Smooth muscle cell (in vitro differentiated cells): ENCODE measurements around the gene SRF. TPM values are rescaled to one million over a fixed set of nuclear protein-coding genes. Genes with fewer than 3 reads are reported as not detected.

Experiments used
- DNase-seq: peaks from one replicate; lab custom pipeline; 2025; ENCODE audit not compliant: unreplicated experiment; lab: John Stamatoyannopoulos, UW
- H2AFZ ChIP-seq: fragments of 200-600 bp; sonication (generic); 2 replicates; pipeline ENCODE4 v1.6.0; 2016; ENCODE audit warnings: antibody characterized with exemption, low read depth, mild to moderate bottlenecking
- H3F3A ChIP-seq: fragments of 200-600 bp; sonication (generic); 2 replicates; pipeline ENCODE4 v1.6.0; 2017; ENCODE audit warnings: antibody characterized with exemption, low read depth
- H3K27ac ChIP-seq: fragments of 200-600 bp; sonication (generic); 2 replicates; pipeline ENCODE4 v1.5.1; 2016; ENCODE audit warnings: low read depth, mild to moderate bottlenecking
- H3K27me3 ChIP-seq: fragments of 200-600 bp; sonication (generic); 2 replicates; pipeline ENCODE4 v1.6.1; 2016; ENCODE audit warnings: low read depth, mild to moderate bottlenecking
- H3K36me3 ChIP-seq: fragments of 200-600 bp; sonication (generic); 2 replicates; pipeline ENCODE4 v1.5.1; 2016; ENCODE audit warnings: low read depth
- H3K4me1 ChIP-seq: fragments of 200-600 bp; sonication (generic); 2 replicates; pipeline ENCODE4 v1.5.1; 2016; ENCODE audit warnings: low read depth
- H3K4me2 ChIP-seq: fragments of 200-600 bp; sonication (generic); 2 replicates; pipeline ENCODE4 v1.6.0; 2016; ENCODE audit warnings: mild to moderate bottlenecking
- H3K4me3 ChIP-seq: fragments of 200-600 bp; sonication (generic); 2 replicates; pipeline ENCODE4 v1.5.1; 2016; ENCODE audit warnings: mild to moderate bottlenecking
- H3K79me2 ChIP-seq: fragments of 200-600 bp; sonication (generic); 2 replicates; pipeline ENCODE4 v1.6.0; 2016; ENCODE audit warnings: low read depth, mild to moderate bottlenecking
- H3K9ac ChIP-seq: fragments of 200-600 bp; sonication (generic); 2 replicates; pipeline ENCODE4 v1.6.0; 2016; ENCODE audit warnings: low read depth
- H3K9me3 ChIP-seq: fragments of 200-600 bp; sonication (generic); replicated peaks from 2 replicates; pipeline ENCODE4 v1.5.1; 2016; ENCODE audit warnings: low read depth
- H4K20me1 ChIP-seq: fragments of 200-600 bp; sonication (generic); 2 replicates; pipeline ENCODE4 v1.6.0; 2016; ENCODE audit warnings: low read depth
- CTCF ChIP-seq: fragments of 200-600 bp; sonication (generic); IDR thresholded peaks from 2 replicates; pipeline ENCODE4 v1.5.1; 2017; ENCODE audit warnings: borderline replicate concordance, mild to moderate bottlenecking, antibody characterized with exemption; ENCODE audit not compliant: insufficient read depth, poor library complexity, severe bottlenecking
- WGBS: methylation state at CpG from one replicate; pipeline ENCODE4 v1.1.7; 2016; ENCODE audit warnings: low lambda C conversion rate; 5-methylcytosine and 5-hydroxymethylcytosine counted together
- polyA plus RNA-seq: library from polyadenylated mRNA; unstranded; fragments of >200 nt; fragmentation: Nextera tagmentation; extraction: Ambion mirVana; gene quantifications from 2 replicates; pipeline ENCODE4 v1.2.1, GENCODE V29; 2016
- total RNA-seq: library from RNA; depleted of rRNA; stranded (reverse); fragments of >200 nt; gene quantifications from 2 replicates; pipeline ENCODE4 v1.2.3, GENCODE V29; 2014

Gene SRF
- total and polyA plus RNA-seq, 2 experiments from 2014 or later, result 6.8 to 22.9 TPM

- Histone ChIP-seq H4K20me1 (peaks cover 14% of the 10 kb centered on the region), H3K4me3 (no peak overlapping the region), H3F3A (peaks cover 32% of the 10 kb centered on the region), H3K79me2 (peaks cover 34% of the 10 kb centered on the region), H3K4me1 (peaks cover 21% of the 10 kb centered on the region), H3K27me3 (no peaks in the 10 kb centered on the region), H2AFZ (no peak overlapping the region), H3K4me2 (no peak overlapping the region), H3K9ac (no peak overlapping the region), H3K36me3 (peaks cover 4% of the 10 kb centered on the region), H3K9me3 (no peaks in the 10 kb centered on the region), H3K27ac (no peak overlapping the region)
- WGBS, result 92% methylated on average over 12 of the region's 12 CpGs
- no peak for TF ChIP-seq CTCF
- no peak for DNase-seq
These were observed 7.1 kb downstream of the SRF start for GRCh38 chr6:43178150-43178549.

GRCh38 chr6:43178951-43179830 is 8.1 kb downstream of the SRF start:
- 96% methylated on average over 20 of the region's 20 CpGs for WGBS
- no peak for TF ChIP-seq CTCF
- H3K36me3 ChIP-seq, result peaks cover 4% of the 10 kb centered on the region
- H4K20me1 ChIP-seq, result peaks cover 6% of the 10 kb centered on the region
- peaks cover 25% of the 10 kb centered on the region for H3K79me2 ChIP-seq
- no peak overlapping the region for H3K4me2 ChIP-seq
- H3K9ac ChIP-seq, result no peak overlapping the region
- H3K4me3 ChIP-seq, result no peak overlapping the region
- peaks cover 13% of the 10 kb centered on the region for H3K4me1 ChIP-seq
- no peak overlapping the region for H3K27ac ChIP-seq
- no peak for DNase-seq
- H3K27me3 ChIP-seq, result no peaks in the 10 kb centered on the region
- no peak overlapping the region for H2AFZ ChIP-seq
- H3K9me3 ChIP-seq, result no peaks in the 10 kb centered on the region
- H3F3A ChIP-seq, result peaks cover 25% of the 10 kb centered on the region

- H3K79me2 ChIP-seq, result peaks cover 23% of the 10 kb centered on the region
- H3K27ac ChIP-seq, result peak overlapping the region; percentile 15
- H2AFZ ChIP-seq, result no peak overlapping the region
- no peaks in the 10 kb centered on the region for H3K27me3 ChIP-seq
- peaks cover 9% of the 10 kb centered on the region for H3K4me1 ChIP-seq
- peaks cover 4% of the 10 kb centered on the region for H3K36me3 ChIP-seq
- TF ChIP-seq CTCF, result no peak
- DNase-seq, result no peak
- H3K9ac ChIP-seq, result no peak overlapping the region
- WGBS, result 88% methylated on average over 6 of the region's 7 CpGs
- H4K20me1 ChIP-seq, result peaks cover 3% of the 10 kb centered on the region
- peaks cover 21% of the 10 kb centered on the region for H3F3A ChIP-seq
- no peak overlapping the region for H3K4me3 ChIP-seq
- no peak overlapping the region for H3K4me2 ChIP-seq
- H3K9me3 ChIP-seq, result no peaks in the 10 kb centered on the region
These were observed 9.0 kb downstream of the SRF start for GRCh38 chr6:43180058-43180457.
